Measurements from ENCODE around the gene SPAG8.

The SPAG8 gene, protein sequence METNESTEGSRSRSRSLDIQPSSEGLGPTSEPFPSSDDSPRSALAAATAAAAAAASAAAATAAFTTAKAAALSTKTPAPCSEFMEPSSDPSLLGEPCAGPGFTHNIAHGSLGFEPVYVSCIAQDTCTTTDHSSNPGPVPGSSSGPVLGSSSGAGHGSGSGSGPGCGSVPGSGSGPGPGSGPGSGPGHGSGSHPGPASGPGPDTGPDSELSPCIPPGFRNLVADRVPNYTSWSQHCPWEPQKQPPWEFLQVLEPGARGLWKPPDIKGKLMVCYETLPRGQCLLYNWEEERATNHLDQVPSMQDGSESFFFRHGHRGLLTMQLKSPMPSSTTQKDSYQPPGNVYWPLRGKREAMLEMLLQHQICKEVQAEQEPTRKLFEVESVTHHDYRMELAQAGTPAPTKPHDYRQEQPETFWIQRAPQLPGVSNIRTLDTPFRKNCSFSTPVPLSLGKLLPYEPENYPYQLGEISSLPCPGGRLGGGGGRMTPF

GRCh38 chr9:35812025-35812602, at the start of gene SPAG8:
Gene SPAG8 (minus strand): TSS chr9:35812262. CDS start chr9:35812147, 115 bp downstream.
- peak; percentile 82 for DNase-seq (ENCODE audit: low read depth in 2 of 2)

DNA sequence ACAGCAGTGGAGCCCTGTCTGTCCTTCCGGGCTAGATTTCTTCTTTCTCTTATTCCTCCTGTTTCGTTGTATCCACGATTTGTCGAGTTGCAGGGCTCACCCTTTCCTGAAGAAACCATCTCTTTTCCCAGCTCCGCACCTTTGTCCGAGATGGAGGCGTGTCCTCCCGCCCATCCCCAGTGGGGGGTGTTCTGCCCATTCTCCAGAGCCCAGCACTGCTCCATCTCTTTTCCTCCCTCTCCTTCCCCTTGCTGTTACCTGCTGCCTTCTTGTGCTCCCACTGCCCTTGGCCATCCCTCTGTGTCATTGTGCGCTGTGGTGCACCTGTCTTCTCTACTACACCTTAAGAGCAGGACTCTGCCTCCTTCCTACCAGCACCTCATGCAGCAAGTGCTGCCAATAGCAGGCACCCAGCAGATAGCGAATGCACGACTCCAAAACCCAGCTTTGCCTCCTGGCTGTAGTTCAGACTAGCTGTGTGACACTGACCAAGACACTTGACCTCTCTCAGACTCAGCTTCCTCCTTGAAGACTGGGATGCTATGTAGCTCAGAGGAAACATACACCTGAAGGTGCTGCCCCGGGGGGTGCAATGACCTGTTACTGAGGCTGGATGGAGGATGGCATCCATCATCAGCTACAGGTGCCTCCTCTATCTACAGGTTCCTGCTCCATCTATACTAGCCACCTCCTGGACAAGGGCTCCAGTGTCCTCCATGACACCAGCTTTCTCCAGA, 49.3 kb upstream of the SPAG8 start:
- DNase-seq (ENCODE audit: low read depth in 2 of 2): no peak

DNA sequence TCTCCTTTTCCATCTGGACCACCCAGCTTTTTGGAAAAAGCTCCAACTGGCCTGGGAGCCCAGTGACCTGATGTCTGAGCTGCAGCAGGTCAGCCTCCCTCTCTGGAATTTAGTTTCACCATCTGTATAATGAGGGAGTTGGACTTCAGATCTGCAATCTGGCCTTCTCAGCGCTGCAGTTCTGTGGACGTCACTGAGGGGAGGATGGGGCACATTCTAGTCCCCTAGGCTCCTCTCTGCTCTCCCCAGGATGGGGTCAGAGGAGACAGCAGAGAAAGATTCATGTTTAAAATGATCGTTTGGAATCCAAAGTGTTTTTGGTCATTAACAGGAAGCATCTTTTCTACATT, 47.9 kb upstream of the SPAG8 start:
- no peak for DNase-seq (ENCODE audit: low read depth in 2 of 2)

- DNase-seq (ENCODE audit: low read depth in 2 of 2): no peak
Measured at GRCh38 chr9:35859310-35859989, 47.4 kb upstream of the SPAG8 start.

GRCh38 chr9:35858458-35858857, 46.4 kb upstream of the SPAG8 start:
- no peak for DNase-seq (ENCODE audit: low read depth in 2 of 2)

DNA sequence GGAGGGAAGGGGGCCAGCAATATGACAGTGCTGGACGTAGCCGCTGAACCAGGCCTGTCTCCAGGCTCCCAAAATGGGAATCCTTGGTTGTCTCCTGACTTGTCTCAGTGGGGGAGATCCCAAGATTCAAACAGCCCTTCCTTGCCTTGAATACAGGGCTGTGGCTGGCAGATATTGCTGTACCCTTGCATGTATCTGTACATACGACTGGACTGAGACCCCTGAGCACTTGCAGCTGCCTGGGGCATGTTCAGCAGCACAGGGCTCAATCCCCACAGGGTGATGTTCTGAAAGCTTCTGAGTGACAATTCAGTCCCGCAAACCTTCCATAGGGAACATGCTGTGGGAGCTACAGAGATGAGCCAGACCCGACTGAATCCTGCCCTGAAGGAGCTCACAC, 44.8 kb upstream of the SPAG8 start:
- DNase-seq (ENCODE audit: low read depth in 2 of 2): no peak

DNA sequence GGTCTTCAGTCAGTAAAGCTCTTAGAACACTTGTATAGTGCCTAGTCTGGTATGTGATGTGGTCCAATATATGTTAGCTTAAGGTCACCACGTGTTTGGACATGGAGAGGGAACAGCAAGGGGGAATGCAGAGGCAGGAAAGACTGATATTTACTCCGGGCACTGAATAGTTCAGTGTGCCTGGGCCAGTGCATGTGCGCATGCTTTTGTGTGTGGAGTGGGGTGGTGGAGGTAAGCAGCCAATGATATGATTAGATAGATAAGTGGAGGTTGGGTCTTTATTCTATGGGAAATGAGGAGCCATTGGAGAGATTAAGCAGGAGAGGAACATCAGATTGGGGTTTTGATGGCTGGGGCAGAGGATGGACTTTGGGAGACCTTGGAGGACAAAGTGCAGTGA, 44.1 kb upstream of the SPAG8 start:
- DNase-seq (ENCODE audit: low read depth in 2 of 2): no peak

GRCh38 chr9:35854091-35854762, 42.2 kb upstream of the SPAG8 start:
- no peak for DNase-seq (ENCODE audit: low read depth in 2 of 2)

DNA sequence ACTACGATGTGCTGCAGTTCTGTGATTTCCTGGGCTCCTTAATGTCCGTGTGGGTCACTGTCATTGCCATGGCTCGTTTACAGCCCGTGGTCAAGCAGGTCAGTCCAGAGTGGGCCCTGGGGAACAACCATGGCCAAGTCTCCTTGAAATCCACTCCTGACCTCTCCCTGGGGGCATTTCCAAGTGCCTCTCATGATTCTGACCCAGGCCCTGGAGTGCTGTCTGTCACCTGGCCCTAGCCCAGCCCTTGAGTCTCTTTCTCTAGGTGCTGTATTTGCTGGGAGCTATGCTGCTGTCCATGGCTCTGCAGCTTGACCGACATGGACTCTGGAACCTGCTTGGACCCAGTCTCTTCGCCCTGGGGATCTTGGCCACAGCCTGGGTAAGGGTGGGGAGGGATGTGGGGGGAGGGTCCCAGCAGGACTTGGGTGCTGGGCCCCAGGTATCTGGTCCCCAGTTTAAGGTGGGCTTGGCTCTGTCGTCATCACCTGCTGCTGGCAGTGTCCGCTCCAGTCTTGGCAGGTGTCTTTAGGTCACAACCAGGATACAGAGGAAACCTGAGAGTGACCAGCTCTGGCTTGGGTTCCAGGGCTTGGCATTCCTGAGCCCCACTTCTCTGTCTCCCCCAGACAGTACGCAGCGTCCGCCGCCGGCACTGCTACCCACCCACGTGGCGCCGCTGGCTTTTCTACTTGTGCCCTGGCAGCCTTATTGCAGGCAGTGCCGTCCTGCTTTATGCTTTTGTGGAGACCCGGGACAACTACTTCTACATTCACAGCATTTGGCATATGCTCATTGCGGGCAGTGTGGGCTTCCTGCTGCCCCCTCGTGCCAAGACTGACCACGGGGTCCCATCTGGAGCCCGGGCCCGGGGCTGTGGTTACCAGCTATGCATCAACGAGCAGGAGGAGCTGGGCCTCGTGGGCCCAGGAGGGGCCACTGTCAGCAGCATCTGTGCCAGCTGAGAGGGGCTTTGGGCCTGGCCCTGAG, 41.1 kb upstream of the SPAG8 start:
- no peak for DNase-seq (ENCODE audit: low read depth in 2 of 2)

GRCh38 chr9:35852267-35852815, 40.3 kb upstream of the SPAG8 start:
- no peak for DNase-seq (ENCODE audit: low read depth in 2 of 2)

- peak; percentile 32 to 42 for DNase-seq (ENCODE audit: low read depth in 2 of 2)
Measured at GRCh38 chr9:35847792-35848572, 35.9 kb upstream of the SPAG8 start.

- DNase-seq (ENCODE audit: low read depth in 2 of 2): no peak
Measured at GRCh38 chr9:35845824-35846771, 34.0 kb upstream of the SPAG8 start.

DNA sequence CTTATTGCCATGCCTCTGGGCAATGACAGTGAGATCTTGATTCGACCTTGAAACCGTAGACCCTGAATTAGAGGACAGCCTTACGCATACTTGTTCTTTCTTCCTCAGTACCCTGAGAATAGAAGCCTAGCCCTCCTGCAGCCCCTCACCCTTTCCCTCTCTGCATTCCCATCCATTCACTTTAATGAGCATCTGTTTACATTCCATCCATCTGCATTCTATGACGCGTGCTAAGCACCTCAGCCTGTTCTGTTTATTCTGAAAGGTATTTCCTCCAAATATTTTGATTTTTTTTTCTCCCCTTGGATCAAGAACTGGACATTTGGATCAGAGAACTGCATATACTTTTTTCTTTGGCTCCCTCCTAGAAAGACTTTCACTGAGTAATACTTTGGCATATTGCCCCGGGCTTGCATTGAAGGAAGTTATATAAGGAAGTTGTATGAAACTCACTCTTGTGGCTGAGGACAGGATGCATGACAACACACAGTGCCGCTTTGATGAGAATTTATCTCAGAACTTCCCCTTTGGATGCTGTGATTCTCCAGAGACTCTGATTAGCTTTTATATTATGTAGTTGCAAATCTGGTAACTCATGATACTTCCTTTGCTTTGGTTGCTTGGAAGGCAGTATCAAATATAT, 32.7 kb upstream of the SPAG8 start:
- DNase-seq (ENCODE audit: low read depth in 2 of 2): peak; percentile 75 to 78

DNA sequence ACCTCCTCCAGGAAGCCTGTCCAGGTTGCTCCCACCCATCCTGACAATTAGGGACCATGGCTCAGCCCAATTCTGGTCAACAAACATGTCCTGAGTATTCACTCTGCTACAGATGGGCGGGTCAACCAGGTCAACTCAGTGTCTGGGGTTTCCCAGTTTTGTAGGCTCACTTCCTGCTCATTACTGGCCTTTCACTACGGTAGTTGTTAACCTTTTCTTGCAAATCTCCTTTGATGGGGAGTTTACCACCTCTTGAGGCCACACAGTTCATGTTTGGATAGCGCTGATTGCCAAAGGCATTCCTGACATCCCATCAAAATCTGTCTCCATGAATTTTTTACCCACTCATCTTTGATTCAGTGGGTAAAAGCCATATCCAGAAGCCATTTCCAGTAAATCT, 30.7 kb upstream of the SPAG8 start:
- DNase-seq (ENCODE audit: low read depth in 2 of 2): no peak

- DNase-seq (ENCODE audit: low read depth in 2 of 2): no peak
Measured at GRCh38 chr9:35842020-35842745, 30.1 kb upstream of the SPAG8 start.

DNA sequence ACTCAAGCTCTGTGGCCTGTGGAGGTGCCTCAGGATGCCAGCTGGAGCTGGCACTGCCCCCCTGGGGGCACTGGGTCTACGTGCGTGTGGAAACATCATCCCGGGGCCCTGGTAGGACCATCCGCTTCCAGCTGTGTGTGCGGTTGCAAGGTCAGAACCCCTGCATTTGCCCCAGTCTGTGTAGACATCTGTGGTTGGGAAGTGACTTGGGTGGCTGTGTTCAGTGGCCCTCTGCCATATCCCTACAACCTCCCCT, 29.5 kb upstream of the SPAG8 start:
- no peak for DNase-seq (ENCODE audit: low read depth in 2 of 2)
